ENCODE results near the gene RASSF7. TPM values are rescaled to one million over a fixed set of nuclear protein-coding genes. Genes with fewer than 3 reads are reported as not detected.

The RASSF7 gene
- total and polyA plus RNA-seq, 2 donors (not counting 3 experiments of a cell fraction or from before 2014, with no cell fraction given) = 14.1 to 19.9 TPM

DNA sequence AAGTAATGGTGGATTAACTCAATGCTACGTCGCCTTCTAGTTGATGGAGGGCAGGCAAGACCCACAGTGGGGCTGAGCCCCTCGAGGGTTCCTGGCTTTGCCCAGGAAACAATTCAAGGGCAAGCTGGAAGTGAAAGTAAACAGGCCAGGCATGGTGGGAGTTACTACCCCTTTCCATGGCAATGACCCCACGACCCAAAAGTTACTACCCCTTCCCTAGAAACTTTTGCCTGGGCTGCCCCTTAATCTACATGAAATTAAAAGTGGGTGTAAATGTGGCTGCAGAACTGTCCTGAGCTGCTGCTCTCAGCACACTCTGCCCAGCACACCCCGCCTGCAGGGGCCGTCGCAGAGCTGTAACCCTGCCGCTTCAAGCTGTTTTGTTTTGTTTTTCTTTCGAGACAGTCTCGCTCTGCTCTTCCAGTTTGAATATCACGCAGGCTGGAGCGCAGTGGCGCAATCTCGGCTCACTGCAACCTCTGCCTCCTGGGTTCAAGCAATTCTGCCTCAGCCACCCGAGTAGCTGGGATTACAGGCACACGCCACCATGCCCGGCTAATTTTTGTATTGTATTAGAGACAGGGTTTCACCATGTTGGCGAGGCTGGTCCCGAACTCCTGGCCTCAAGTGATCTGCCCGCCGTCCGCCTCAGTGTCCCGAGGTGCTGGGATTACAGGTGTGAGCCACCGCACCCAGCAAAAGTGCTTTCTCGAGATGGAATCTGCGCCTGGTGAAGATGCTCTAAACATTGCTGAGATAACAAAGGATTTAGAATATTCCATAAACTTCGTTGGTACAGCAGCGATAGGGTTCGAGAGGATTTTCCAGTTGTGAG lies 47.8 kb upstream of the RASSF7 start:
- Histone ChIP-seq H3K27me3 (ENCODE audit: control insufficient read depth in 2 of 2, insufficient read depth in 2 of 2, low read length in 2 of 2) (no peaks in the 10 kb centered on the region), H3K79me2 (ENCODE audit: control insufficient read depth, insufficient read depth, low read length) (peaks cover 2% of the 10 kb centered on the region), H2AFZ (ENCODE audit: low read depth, low read length) (no peak overlapping the region), H3K4me3 (replicated peaks in 1 of 3; ENCODE audit: insufficient read depth in 1 of 3, low read depth in 1 of 3, low read length in 3 of 3) (no peak overlapping the region), H3K9me1 (replicated peaks; ENCODE audit: control insufficient read depth, extremely low read depth, insufficient read depth, low read length) (no peaks in the 10 kb centered on the region), H3K9me3 (replicated peaks; ENCODE audit: control insufficient read depth, insufficient read depth, low read length) (no peaks in the 10 kb centered on the region), H3K27ac (ENCODE audit: insufficient read depth, low read depth, low read length) (no peak overlapping the region), H3K4me1 (ENCODE audit: control insufficient read depth, extremely low read depth, insufficient read depth, low read length) (no peaks in the 10 kb centered on the region), H3K9ac (replicated peaks; ENCODE audit: extremely low read depth, insufficient read depth, low read length) (no peak overlapping the region), H4K20me1 (replicated peaks; ENCODE audit: control insufficient read depth, extremely low read depth, insufficient read depth, low read length) (no peaks in the 10 kb centered on the region), H3K4me2 (ENCODE audit: insufficient read depth, low read length) (no peak overlapping the region), H3K36me3 (ENCODE audit: control insufficient read depth in 2 of 2, extremely low read depth in 1 of 2, insufficient read depth in 2 of 2, low read length in 2 of 2) (no peaks in the 10 kb centered on the region)
- FAIRE-seq = no peak
- dilution Hi-C loops (cut with MboI; ENCODE audit: extremely low pct_ligation_motif_present, low sequenced_read_pairs) (no loop called here), intact Hi-C loops (cut with micrococcal nuclease) (no loop called here)
- CTCF ChIA-PET = no interaction called here
- BruUV-seq (replicated peaks) = no TSS peak
- TF ChIP-seq, protein P1, sequence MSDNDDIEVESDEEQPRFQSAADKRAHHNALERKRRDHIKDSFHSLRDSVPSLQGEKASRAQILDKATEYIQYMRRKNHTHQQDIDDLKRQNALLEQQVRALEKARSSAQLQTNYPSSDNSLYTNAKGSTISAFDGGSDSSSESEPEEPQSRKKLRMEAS (IDR thresholded peaks at IDR 0.05; ENCODE audit: insufficient read depth, insufficient read length) = no peak
- TF ChIP-seq FOS (IDR thresholded peaks at IDR 0.05; ENCODE audit: borderline replicate concordance, insufficient read depth, low read length) = no peak
- no peak for DNase-seq (ENCODE audit: low read depth, low spot score)
- POLR2A ChIA-PET = no interaction called here

DNA sequence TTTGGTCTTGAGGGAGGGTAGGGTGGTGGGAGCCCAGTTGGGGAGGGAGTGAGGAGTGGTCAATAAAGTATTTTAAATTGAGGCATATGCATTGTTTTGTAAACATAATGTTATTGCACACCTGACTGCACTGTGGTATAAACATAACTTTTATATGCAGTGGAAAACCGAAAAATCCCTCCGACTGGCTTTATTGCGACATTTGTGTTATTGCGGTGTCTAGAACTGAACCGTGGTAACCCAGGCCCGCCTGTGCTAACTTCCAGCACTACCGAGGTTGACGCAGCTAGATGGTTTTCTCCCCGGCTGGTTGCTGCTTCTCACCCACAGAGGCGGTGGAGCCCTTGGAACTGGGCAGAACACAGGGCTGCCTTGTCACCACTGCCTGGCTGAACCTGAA lies 46.2 kb upstream of the RASSF7 start:
- dilution Hi-C loops (cut with MboI; ENCODE audit: extremely low pct_ligation_motif_present, low sequenced_read_pairs) = no loop called here
- Histone ChIP-seq H3K4me2 (ENCODE audit: insufficient read depth, low read length) (no peak overlapping the region), H3K36me3 (ENCODE audit: control insufficient read depth in 2 of 2, extremely low read depth in 1 of 2, insufficient read depth in 2 of 2, low read length in 2 of 2) (no peaks in the 10 kb centered on the region), H3K4me3 (replicated peaks in 1 of 3; ENCODE audit: insufficient read depth in 1 of 3, low read depth in 1 of 3, low read length in 3 of 3) (no peak overlapping the region), H3K27me3 (ENCODE audit: control insufficient read depth in 2 of 2, insufficient read depth in 2 of 2, low read length in 2 of 2) (no peaks in the 10 kb centered on the region), H3K79me2 (ENCODE audit: control insufficient read depth, insufficient read depth, low read length) (no peaks in the 10 kb centered on the region), H2AFZ (ENCODE audit: low read depth, low read length) (no peak overlapping the region), H4K20me1 (replicated peaks; ENCODE audit: control insufficient read depth, extremely low read depth, insufficient read depth, low read length) (no peaks in the 10 kb centered on the region), H3K9me3 (replicated peaks; ENCODE audit: control insufficient read depth, insufficient read depth, low read length) (no peaks in the 10 kb centered on the region), H3K4me1 (ENCODE audit: control insufficient read depth, extremely low read depth, insufficient read depth, low read length) (peaks cover 3% of the 10 kb centered on the region), H3K9ac (replicated peaks; ENCODE audit: extremely low read depth, insufficient read depth, low read length) (no peak overlapping the region), H3K27ac (ENCODE audit: insufficient read depth, low read depth, low read length) (no peak overlapping the region), H3K9me1 (replicated peaks; ENCODE audit: control insufficient read depth, extremely low read depth, insufficient read depth, low read length) (no peaks in the 10 kb centered on the region)
- POLR2A ChIA-PET = no interaction called here
- no TSS peak for BruUV-seq (replicated peaks)
- no peak for DNase-seq (ENCODE audit: low read depth, low spot score)
- intact Hi-C loops (cut with micrococcal nuclease) = loop anchor here (5.0 kb wide), 1 partner anchor 207 kb away; the partner anchor contains the start of gene IFITM2
- no peak for TF ChIP-seq POLR2A (IDR thresholded peaks at IDR 0.05; ENCODE audit: low read depth, low read length)
- TF ChIP-seq EZH2 (IDR thresholded peaks at IDR 0.05; ENCODE audit: borderline replicate concordance, low read depth, low read length, severe bottlenecking) = no peak
- CTCF ChIA-PET = no interaction called here
- no peak for FAIRE-seq
